Measurements from ENCODE around the gene PRDX5.

Gene PRDX5

DNA sequence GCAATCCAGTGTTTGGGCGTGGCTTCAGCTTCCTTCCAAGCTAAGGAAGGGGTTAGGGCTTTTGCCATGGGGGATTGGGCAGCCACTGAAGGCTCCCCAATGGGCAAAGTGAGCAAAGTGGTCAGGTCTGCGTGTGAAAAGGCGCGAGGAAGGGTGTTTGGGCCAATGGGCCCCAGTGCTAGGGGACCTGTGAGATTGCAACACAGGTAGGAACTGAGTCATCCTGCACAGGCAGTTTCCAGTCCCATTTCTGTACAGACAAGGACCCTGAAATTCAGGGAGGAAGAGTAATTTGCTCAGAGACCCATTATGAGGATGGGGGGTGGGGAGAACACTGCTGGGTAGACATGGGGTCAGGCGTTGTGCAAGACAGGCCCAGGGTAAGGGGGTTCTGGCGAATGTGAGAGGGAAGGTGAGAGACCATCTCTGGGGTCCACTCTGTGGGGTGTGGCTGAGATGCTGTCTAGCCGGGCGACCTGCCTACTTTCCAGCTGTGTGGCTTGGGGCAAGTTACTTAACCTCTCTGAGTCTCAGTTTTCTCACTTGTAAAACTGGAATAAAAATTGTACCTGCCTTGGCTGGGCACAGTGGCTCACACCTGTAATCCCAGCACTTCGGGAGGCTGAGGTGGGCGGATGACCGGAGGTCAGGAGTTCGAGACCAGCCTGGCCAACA lies 29.4 kb downstream of the PRDX5 start:
- no peak overlapping the region for H3K4me3 ChIP-seq
- TF ChIP-seq, protein P1, sequence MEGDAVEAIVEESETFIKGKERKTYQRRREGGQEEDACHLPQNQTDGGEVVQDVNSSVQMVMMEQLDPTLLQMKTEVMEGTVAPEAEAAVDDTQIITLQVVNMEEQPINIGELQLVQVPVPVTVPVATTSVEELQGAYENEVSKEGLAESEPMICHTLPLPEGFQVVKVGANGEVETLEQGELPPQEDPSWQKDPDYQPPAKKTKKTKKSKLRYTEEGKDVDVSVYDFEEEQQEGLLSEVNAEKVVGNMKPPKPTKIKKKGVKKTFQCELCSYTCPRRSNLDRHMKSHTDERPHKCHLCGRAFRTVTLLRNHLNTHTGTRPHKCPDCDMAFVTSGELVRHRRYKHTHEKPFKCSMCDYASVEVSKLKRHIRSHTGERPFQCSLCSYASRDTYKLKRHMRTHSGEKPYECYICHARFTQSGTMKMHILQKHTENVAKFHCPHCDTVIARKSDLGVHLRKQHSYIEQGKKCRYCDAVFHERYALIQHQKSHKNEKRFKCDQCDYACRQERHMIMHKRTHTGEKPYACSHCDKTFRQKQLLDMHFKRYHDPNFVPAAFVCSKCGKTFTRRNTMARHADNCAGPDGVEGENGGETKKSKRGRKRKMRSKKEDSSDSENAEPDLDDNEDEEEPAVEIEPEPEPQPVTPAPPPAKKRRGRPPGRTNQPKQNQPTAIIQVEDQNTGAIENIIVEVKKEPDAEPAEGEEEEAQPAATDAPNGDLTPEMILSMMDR (IDR thresholded peaks at IDR 0.05), result no peak
- no peak overlapping the region for H3K27ac ChIP-seq
- no peak for DNase-seq (ENCODE audit: low spot score)

DNA sequence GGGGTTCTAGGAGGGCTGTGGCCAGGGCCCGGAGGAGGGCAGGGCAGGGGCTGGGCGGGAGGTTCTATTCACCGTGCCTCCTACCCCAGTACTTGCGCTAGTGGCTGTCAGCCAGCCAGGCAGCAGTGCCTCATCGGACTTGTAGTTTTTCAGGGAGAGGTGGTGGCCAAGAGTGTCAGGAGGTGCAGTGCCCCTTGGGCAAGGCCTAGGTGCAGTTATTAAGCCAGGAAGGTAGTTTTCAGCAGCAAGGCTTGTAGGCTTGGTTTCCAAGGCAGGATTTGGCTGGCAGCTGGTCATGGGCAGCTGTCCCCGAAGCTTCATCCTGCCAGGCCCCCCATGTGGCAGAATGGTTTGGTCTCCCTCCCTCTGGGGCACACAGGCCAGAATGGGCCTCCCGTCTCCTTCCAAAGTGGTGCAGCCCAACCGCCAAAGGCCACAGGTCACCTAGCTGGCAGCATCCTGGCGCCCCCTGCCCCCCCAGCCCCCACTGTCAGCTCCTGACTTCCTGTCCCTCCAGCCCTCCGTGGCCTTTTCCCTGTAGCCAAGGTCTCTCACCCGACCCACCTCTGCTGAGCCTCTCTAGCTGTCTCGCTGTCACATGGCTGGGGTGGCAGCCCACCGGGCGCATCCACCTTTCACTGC lies 30.6 kb downstream of the PRDX5 start:
- H3K27ac ChIP-seq, result no peak overlapping the region
- no peak for DNase-seq (ENCODE audit: low spot score)
- H3K4me3 ChIP-seq, result no peak overlapping the region
- TF ChIP-seq, protein P1 (IDR thresholded peaks at IDR 0.05), result no peak

- H3K4me3 ChIP-seq, result no peak overlapping the region
- DNase-seq (ENCODE audit: low spot score), result no peak
- TF ChIP-seq, protein P1 (IDR thresholded peaks at IDR 0.05), result no peak
- no peak overlapping the region for H3K27ac ChIP-seq
These were observed 31.1 kb downstream of the PRDX5 start for GRCh38 chr11:64349025-64349387.

- TF ChIP-seq, protein P1 (IDR thresholded peaks at IDR 0.05), result no peak
- H3K27ac ChIP-seq, result no peak overlapping the region
- H3K4me3 ChIP-seq, result no peak overlapping the region
- no peak for DNase-seq (ENCODE audit: low spot score)
These were observed 31.5 kb downstream of the PRDX5 start for GRCh38 chr11:64349404-64349803.

DNA sequence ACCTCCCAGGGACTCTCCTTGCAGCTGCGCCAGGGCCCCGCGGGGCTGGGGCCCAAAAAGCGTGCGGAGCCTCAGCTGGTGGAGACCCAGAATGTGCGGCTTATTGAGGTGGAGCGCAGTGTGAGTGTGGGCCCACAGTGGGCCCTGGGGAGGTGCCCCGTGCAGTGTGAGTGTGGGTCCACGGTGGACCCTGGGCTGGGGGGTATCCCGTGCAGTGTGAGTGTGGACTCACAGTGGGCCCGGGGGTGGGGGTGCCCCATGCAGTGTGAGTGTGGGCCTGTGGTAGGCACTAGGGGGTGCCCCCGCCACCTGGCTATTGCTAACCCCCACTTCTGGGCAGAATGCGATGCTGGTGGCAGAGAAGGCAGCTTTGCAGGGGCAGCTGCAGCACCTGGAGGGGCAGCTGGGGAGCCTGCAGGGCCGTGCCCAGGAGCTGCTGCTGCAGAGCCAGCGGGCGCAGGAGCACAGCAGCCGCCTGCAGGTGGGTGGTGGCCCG lies 33.3 kb downstream of the PRDX5 start:
- TF ChIP-seq, protein P1 (IDR thresholded peaks at IDR 0.05), result no peak
- no peak overlapping the region for H3K27ac ChIP-seq
- no peak for DNase-seq (ENCODE audit: low spot score)
- no peak overlapping the region for H3K4me3 ChIP-seq

- Histone ChIP-seq H3K4me3 (no peak overlapping the region), H3K27ac (no peak overlapping the region)
- DNase-seq (ENCODE audit: low spot score), result peak; percentile 70
- TF ChIP-seq, protein P1 (IDR thresholded peaks at IDR 0.05), result no peak
These were observed 34.4 kb downstream of the PRDX5 start for GRCh38 chr11:64352099-64352994.

All from coronary artery (tissue), 2 donors.